ENCODE results near the gene CSH2.
"Not testable (repeated sequence)": the region's sequence is repeated elsewhere in the genome, so short reads cannot be mapped to it uniquely, and the experiment has no call there.

- not testable (repeated sequence) for TF ChIP-seq KDM1A (IDR thresholded peaks at IDR 0.05; ENCODE audit: borderline replicate concordance, low read length); CTCF (IDR thresholded peaks at IDR 0.05; ENCODE audit: control extremely low read depth in 1 of 3, insufficient read depth in 1 of 3, low read depth in 1 of 3, low read length in 3 of 3); JUND (IDR thresholded peaks at IDR 0.05; ENCODE audit: low read length); RBBP5 (IDR thresholded peaks at IDR 0.05; ENCODE audit: borderline replicate concordance, low read depth, low read length); JUN (IDR thresholded peaks at IDR 0.05; ENCODE audit: low read depth, low read length); RXRA (IDR thresholded peaks at IDR 0.05; ENCODE audit: insufficient read depth, low read depth, low read length); MAFK (IDR thresholded peaks at IDR 0.05; ENCODE audit: low read depth, low read length)
Observed at GRCh38 chr17:63873577-63873976, at the start of gene CSH2.

Measured in H1 (cell line).